CD4-positive, alpha-beta T cell treated with Interleukin-1 beta for 1 hour (primary cell): ENCODE results near the gene GRK1.

Source experiments
- DNase-seq, 2 donors: peaks; one replicate each; pipeline ENCODE4 v3.0.0-alpha.2; 2020 to 2022

The GRK1 gene

DNA sequence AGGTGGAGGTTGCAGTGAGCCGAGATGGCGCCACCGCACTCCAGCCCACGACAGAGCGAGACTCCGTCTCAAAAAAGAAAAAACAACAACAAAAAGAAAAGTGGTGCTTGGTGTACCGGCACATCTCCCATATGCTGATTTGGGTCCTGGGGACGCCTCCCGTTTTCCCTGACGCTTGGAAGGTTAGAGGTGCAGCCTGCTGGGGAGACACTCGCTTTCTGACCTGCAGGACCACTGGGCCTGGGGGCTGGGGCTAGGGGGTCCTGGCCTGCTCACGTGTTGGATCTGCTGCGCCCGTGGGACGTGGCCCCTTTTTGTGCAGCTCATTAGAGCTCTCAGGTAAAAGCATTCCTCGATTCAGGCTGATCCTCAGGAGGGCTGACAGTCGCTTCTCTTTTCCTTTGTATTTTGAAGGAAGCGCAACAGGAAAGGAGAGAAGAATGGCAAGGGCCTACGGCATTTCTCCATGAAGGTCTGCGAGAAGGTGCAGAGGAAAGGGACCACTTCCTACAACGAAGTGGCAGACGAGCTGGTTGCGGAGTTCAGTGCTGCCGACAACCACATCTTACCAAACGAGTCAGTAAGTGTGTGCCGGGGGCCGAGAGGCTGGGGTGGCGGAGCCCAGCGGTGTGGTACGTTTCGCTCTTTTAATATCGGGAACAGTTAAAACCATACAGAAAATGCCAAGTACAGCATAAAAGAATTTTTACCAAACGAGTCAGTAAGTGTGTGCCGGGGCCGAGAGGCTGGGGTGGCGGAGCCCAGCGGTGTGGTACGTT lies 34.1 kb upstream of the GRK1 start:
- DNase-seq: no peak

DNA sequence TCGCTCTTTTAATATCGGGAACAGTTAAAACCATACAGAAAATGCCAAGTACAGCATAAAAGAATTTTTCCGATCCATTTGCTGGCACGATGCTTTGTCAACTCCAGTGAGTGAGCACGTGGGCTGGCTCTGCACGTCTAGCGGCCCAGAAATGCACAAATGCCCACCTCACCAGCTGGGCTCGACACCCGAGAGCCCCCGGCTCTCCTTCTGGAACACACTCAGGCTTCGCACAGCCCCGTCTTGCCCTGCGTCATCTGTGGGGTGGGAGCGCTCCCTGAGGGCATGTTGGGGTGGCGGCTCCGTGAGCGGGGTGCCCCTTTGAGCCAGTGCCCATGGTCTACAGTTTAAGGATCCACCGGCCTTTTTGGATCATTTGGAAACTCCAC lies 33.5 kb upstream of the GRK1 start:
- DNase-seq: no peak

DNA sequence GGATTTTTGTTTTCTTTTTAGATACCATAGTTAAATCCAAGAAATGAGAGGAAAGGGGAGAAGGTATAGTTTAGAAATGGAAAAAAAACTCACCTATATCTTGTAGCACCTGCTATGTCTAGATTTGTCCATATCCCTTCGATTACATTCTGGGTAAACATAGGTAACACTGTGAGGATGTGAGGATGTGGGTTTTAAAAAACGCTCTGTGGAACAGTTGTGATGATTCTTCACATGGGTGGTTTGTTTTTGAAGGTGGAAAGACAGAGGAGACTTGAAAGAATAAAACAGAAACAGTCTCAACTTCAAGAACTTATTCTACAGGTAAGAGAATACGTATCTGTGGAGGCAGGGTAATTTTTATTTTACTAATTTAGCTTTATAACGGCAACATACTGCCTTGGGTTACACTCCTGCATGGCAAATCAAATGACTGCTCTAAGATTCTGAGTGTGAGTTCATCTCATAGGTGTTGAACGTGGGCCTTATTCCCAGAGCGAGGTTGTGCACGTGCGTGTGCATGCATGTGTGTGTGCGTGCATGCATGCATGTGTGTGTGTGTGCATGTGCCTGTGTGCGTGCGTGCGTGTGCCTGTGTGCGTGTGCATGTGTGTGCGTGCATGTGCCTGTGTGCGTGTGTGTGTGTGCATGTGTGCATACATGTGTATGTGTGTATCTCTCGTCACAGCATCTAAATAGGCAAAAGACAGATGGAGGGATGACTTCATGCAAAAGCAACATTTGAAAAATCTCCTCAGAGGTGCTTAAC lies 32.6 kb upstream of the GRK1 start:
- DNase-seq: no peak

DNA sequence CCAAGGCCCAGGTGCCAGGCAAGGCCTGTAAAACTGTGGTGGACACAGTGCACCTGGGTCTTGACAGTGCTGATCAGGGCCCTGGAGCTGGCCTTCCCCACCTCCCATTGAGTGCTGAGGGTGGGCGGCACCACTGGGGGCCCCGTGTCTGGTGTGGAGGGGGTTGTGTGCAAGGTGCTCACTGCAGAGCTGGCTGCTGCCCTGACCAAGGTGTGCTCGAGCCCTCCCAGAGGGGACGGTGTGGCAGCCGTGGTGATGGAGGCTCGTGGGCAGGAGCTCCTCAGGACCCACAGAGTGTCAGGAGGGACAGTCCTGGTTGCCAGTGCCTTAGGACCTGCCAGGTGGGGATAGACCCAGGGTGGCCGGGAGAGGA lies 32.0 kb upstream of the GRK1 start:
- DNase-seq: no peak

DNA sequence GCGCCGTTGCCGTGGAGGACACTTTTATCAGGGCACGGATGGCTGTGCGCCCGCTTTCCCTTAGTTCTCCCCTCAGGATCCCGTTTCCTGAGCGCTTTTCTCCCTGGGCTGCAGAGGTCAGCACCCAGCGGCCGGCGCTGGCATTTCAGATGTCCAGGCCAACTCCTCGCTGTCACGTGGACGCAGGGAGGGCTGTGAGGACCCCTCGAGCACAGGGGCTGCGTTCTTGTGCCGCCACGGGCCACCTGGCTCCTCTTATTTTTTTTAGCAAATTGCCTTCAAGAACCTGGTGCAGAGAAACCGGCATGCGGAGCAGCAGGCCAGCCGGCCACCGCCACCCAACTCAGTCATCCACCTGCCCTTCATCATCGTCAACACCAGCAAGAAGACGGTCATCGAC lies 31.3 kb upstream of the GRK1 start:
- DNase-seq: no peak

DNA sequence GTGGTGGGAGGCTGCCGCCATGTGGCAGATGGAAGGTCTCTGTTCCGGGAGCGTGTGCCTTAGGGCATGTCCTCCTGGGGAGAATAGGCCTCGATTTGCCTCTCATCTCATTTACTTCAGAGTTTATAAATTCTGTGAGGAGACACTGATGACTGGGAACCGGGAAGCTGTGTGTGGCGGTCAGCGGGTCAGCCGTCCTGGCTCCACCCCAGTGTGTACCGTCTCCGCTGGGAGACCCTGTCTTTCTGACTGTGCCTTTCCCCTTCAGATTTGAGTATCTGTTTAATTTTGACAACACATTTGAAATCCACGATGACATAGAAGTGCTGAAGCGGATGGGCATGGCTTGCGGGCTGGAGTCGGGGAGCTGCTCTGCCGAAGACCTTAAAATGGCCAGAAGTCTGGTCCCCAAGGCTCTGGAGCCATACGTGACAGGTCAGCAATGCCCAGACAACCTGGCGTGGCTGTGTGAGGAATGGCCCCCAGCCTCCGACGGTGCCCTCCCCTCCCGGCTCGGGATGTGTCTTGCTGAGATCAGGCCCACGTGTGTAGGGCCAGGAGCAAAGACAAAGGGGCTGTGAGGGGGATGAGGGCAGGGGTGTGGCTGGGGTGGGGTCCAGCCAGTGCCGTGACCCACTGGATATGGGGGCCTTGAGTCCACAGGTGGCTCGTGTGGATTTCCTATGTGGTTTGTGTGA lies 30.6 kb upstream of the GRK1 start:
- DNase-seq: no peak

DNA sequence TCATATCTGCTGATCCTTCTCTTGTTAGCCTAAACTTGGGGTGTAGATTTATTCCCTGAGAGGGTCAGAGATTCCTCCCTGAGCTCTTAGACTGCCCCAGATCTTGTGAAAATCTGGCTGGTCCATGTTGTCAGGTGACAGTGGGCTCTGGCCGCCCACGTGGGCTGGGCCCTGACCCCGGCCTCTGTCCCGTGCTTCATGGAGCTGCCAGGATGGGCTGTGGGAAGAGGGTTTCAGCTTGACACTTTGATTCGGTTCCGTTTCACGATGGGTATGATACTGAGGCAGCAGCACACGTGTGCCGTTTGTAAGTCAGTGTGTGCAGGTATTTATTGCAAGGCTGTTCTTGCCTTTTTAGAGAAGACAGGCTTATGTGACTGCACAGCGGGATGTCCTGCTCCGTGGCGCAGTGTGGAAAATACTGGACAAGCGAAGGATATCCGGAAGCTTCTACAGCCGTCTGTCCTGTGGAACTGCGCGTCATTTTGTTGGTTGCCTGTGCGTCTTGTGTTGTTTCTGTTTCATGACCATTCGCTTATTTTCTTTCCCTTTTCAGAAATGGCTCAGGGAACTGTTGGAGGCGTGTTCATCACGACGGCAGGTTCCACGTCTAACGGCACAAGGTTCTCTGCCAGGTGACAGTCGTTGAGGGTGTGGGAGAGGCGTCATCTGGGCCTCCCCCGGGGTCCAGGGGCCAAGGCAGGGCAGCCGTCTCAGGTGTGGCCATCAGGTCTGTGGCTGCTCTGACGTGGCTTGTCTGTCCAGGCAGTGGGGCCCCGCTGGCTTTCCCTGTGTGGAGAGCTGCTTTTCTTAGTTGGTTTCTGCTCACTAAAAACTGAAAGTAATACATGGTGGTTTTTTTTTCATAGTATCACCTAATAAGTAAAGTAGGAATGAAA lies 29.5 kb upstream of the GRK1 start:
- no peak for DNase-seq

DNA sequence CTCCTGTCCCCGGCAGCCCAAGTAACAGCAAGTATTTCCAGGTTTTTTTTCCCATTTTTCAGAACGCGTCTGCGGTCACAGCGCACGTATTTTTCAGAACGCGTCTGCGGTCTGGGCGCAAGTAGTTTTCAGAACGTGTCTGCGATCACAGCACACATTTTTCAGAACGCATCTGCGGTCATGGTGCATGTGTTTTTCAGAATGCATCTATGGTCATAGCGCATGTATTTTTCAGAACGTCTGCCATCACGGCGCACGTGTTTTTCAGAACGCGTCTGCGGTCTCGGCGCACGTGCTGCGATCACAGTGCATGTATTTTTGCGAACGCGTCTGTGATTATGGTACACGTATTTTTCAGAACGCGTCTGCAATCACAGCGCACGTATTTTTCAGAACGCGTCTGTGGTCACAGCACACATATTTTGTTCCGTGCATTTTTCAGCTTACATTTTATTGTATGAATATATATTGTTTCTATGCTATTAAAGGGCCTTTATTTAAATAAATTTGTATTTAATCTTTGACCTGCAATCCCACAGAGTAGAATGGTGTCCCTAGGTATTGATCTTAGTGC lies 28.8 kb upstream of the GRK1 start:
- no peak for DNase-seq

DNA sequence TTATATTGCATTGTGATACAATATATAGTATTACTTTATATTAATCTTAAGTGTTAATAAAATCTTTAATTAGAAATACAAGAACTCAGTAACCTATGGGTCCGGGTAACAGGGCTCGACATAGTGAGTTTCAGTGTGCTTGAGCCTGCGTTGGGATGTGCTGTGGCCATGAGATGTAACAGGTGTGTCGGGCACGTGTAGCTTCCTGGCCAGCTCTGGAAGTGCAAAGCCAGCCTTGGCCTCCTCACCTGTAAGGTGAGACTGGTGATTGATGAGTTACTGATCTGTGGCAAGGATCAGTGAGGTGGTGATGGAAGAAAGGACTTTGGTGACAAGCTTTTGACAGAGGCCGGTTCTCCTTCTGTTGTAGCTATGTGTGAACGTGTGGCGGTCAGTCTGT lies 28.2 kb upstream of the GRK1 start:
- no peak for DNase-seq

DNA sequence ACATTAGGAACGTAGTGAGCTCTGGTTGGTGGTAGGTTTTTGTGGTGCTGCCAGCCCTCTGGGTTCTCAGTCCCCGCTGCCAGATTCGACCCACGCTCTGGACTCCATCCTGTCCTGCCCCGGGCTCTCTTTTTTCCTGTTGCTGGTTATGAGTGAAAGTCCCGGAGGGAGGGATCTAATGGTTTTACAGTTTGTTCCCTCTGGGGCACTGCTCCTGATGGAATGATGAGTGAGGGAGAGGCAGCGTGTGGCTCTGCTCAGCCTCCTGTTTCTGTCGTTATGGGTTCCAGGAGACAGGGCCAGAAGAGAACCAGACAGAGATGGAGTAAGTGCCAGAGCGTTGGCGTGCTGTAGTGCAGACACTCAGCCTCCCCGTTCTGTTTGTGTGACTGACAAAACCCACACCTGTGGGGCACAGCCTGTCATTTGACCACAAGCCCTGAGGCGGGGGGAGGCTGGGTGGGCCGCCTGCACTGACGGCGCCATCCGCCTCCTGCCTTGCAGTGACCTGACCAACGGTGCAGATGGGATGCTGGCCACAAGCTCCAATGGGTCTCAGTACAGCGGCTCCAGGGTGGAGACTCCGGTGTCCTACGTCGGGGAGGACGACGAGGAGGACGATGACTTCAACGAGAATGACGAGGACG lies 27.3 kb upstream of the GRK1 start:
- DNase-seq: no peak

DNA sequence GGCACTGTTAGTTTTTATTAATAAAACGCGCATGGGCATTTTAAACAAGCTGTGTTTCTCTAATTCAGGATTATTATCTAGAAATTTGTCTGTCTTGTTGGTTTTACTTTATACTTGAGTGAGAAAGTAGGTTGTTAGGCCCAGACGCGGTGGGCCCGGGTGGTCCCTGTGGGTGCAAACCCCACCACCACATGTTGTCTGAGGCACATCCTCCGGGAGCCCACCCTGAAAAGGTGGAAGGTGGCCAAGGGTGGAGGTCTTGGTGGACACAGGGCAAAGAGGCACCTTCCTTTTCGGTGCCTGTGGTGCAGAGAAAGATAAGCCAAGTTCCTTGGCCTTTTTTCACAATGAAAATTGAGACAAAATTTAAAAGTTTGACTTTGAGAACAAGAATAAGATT lies 25.6 kb upstream of the GRK1 start:
- DNase-seq: no peak

DNA sequence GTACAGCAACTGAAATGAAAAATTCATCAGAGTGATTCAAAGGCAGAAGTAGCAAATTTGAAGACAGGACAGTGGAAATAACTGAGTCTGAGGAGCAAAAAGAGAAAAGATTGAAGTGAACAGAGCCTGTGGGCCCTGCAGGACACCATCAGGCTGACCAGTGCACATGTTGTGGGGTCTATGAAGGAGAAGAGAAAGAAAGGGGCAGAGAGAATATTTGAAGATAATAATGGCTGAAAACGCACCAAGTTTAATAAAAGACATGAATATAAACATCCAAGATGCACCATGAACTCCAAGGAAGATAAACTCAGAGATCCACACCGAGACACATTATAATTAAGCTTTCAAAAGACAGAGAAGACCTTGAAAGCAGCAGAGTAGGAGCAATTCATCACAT lies 24.5 kb upstream of the GRK1 start:
- DNase-seq: no peak

DNA sequence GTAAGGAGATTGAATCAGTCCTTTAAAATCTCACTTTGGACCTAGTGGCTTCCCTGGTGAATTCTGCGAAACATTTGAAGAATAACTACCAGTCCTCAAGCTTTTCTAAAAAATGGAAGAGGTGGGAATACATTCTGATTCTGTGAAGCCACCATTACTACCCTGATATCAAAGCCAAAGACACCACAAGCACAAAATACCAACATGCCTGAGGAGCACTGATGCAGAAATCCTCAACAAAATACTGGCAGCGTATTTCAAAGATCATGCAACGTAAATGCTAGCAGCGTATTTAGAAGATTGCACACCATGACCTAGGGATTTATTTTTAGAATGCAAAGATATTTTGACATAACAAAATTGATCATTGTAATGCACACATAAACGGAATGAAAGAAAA lies 23.4 kb upstream of the GRK1 start:
- no peak for DNase-seq

DNA sequence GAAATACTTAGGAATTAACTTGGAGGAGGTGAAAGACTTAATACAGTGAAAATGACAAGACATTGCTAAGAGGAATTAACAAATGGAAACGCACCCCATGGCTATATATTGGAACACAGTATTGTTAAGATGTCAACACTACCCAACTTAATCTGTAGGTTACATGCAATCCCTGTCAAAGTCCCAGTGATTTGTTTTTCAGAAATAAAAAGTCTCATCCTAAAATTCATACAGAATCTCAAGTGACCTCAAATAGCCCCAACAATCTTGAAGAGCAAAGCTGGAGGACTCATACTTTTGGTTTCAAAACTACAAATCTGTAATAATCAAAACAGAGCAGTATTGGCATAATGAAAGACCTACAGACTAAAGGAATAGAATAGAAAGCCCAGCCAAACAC lies 22.2 kb upstream of the GRK1 start:
- no peak for DNase-seq

DNA sequence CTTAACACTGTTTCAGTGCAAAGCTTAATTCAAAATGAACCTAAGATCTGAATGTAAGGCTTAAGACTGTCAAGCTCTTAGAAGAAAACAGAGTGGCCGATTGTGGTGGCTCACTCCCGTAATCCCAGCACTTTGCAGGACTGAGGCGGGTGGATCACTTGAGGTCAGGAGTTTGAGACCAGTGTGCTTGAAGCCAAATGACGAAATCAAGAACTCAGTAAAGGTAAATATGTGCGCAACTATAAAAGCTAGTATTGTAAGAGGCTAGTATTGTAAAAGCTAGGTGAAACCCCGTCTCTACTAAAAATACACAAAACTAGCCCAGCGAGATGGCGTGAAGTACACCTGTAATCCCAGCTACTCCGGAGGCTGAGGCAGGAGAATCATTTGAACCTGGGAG lies 21.7 kb upstream of the GRK1 start:
- DNase-seq: no peak

DNA sequence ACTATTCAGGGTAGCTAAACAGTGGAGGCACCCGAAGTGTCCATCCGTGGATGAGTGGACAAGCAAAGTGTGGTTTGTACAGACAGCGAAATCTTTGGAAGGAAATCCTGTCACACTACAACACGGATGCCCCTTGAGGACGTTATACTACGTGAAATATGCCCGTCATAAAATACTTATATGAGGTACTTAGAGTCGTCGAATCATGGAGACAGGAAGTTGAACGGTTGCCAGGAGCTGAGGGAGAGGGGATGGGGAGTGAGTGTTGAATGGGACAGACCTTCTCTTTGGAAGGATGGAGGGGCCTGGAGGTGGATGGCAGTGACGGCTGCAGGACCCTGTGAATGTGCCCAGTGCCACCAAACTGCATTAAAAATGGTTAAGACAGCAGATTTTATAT lies 20.6 kb upstream of the GRK1 start:
- DNase-seq: no peak

DNA sequence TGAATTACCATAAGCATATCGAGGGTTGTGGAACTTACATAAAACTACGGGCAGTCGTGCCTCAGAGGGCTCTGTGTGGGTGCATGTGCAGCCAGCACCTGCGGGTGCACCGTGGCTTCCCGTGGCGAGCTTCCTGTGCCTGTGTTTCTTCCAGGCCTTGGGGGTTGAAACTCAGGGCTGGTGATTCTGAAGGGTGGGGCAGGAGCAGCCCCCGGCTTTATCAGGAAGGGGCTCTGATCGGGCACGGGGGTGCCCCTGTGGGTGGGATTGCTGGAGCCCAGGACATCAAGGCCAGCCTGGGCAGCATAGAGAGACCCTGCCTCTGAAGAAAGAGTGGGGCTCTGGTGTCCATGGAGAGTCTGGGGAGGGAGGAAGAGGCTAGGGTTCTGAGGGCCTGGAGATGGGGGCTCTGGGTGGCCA lies 20.1 kb upstream of the GRK1 start:
- no peak for DNase-seq

DNA sequence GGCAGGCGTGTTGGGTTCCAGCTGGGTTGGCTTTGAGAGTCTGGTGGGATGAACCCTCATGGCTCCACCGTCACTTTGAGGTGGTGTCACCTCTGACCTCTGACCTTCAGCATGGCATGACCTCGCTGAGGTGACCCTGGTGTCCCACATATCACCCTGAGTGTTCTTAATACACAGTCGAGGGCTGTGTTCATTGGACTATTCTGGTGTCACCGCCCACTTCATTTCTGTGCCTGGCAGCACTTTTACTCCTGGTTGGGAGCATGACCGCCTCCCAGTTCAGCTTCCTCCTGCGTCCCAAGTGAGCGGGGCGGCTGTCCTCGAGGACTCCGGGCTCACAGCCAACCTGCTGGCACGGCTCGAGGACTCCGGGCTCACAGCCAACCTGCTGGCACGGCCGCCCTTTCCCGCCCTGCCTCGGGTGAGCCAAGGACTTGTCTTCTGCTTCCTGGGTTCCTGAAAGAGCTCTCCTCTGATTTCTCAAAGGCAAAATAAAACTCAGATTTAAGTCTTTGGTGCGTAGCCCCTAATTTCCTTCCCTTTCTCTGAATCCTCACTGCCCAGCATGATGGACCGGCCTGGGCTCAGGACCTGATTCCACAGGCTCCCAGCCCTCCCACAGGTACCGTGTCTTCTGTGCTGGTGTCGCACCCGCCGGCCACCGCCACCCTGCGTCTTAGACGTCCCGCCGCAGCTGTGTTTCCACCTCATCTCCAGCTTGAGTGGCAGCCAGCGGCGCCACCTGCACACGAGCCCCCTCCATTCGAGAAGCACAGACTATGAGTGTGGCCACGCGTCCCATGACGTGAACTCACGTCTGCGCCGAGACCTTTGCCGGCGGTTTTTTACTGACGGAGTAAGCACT lies 19.4 kb upstream of the GRK1 start:
- DNase-seq: no peak

DNA sequence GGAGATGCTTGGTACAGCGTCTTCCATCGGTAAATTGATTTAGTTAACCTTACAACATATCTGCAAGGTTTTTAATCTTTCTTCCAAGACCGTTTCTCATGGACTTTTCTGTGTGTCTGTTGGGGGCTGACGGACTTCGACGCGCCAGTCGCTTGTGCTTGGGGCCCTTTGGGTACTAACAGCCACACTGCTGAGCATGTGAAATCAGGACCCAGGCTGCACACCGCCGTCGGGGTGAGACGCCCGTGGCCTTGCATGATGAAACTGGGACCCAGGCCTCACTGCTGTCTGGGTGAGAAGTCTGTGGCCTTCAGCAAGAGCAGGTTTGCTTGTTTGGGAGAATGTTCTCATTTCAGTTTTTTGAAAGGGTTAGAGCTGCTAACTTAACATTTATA lies 18.8 kb upstream of the GRK1 start:
- no peak for DNase-seq

DNA sequence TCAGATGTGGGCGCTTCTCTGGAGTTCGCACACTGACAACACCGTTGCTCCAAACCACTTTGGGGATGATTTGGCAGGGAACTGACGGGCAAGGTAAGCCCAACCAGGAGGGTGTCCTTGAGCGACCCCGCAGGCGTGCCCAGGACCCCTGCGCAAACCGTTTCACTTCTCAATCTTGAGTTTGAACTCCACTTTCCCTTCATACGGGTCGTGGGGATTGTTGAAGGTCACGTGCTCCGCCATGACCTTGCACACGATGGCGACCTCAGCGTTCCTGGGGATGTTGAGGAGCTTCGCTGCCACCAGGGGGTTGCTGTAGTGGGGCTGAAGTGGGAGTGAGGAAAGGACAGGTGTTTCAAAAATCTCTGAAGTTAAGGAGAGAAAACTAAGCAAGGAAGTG lies 17.8 kb upstream of the GRK1 start:
- DNase-seq: no peak

DNA sequence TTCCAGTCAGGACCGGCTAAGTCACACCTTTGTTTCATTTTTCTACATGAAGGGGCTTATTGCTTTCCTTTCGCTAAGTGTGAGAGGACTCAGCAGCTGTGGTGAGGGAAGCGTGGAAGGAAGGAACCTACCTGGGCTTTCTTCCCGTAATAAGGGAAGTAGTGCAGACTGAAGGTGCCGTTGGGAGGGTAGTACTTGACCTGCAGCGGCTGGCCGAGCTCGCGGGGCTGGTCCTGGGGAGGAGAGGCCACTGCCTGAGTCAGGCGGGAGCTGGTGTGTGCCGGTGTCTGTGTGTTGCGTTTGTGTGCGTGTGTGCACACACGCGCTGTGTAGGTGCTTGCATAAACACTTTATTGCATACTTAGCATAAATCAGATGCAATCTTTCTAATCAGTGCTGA lies 16.7 kb upstream of the GRK1 start:
- no peak for DNase-seq
